RWPE1 (cell line): ENCODE results near the gene EPHB2.
A peak's percentile ranks its signal among the peaks of the same experiment; 100 is the strongest.

Experiments used
- CTCF ChIA-PET: fragments of 350-600 bp; sonication (Branson Sonifier 250); formaldehyde crosslinking; extraction: SDS; loops from one replicate; lab custom pipeline; 2021; lab: Yijun Ruan, JAX
- POLR2A ChIA-PET: fragments of 400-600 bp; formaldehyde crosslinking; extraction: SDS; loops from one replicate; lab custom pipeline; 2020; ENCODE audit warnings: antibody characterized with exemption; ENCODE audit not compliant: low non-redundant PET; lab: Yijun Ruan, JAX
- DNase-seq: peaks from one replicate; pipeline ENCODE4 v3.0.0; 2012; ENCODE audit warnings: low spot score
- H3K27ac ChIP-seq: fragments of 450-650 bp; 2 replicates; pipeline ENCODE4 v1.5.1; 2017
- TF ChIP-seq, protein P1 (sequence below): fragments of 450-650 bp; conservative IDR thresholded peaks from 2 replicates; pipeline ENCODE4 v1.5.1; 2017; ENCODE audit warnings: low read depth, mild to moderate bottlenecking

Gene EPHB2

DNA sequence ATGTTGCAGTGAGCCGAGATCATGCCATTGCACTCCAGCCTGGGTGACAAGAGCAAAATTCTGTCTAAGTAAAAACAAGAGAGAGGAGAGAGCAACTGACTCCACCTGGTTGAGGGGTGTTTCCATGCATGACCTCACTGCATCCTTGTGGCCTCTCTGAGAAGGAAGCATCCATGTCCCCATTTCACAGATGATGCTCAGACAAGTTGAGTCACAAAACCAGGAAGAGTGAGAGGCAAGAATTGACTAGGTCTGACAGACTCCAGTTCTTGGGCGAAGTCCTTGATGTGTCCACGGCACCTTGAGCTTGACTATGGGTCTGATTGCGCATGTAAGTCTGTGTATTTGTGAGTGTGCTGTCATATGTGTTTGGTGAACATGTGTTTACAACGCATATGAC, 156.2 kb downstream of the EPHB2 start:
- ChIA-PET CTCF (no interaction called here), POLR2A (no interaction called here)
- H3K27ac ChIP-seq: no peak overlapping the region
- TF ChIP-seq, protein P1, sequence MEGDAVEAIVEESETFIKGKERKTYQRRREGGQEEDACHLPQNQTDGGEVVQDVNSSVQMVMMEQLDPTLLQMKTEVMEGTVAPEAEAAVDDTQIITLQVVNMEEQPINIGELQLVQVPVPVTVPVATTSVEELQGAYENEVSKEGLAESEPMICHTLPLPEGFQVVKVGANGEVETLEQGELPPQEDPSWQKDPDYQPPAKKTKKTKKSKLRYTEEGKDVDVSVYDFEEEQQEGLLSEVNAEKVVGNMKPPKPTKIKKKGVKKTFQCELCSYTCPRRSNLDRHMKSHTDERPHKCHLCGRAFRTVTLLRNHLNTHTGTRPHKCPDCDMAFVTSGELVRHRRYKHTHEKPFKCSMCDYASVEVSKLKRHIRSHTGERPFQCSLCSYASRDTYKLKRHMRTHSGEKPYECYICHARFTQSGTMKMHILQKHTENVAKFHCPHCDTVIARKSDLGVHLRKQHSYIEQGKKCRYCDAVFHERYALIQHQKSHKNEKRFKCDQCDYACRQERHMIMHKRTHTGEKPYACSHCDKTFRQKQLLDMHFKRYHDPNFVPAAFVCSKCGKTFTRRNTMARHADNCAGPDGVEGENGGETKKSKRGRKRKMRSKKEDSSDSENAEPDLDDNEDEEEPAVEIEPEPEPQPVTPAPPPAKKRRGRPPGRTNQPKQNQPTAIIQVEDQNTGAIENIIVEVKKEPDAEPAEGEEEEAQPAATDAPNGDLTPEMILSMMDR: no peak
- no peak for DNase-seq

DNA sequence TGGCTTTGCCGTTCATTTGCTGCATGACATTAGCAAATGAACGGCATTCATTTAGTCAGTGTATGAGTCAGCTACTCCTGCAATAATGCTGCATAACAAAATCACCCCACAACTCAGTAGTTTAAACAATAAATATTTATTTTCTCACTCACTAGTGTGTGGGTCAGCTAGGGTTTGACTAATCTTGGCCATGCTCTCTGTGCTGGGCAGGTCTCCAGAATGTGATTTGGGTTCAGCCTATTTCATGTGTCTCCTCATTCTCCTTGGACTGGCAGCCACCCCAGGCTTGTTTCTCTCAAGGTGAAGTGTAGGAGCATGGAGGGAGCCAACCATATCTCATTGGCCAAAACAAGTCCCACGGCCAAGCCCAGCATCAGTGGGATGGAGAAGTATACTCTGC, 157.7 kb downstream of the EPHB2 start:
- DNase-seq: no peak
- TF ChIP-seq, protein P1: no peak
- POLR2A ChIA-PET: no interaction called here
- CTCF ChIA-PET: interaction anchor here (0.6 kb wide), 1 partner anchor 46 kb away, joined by 3 read pairs; no protein-coding TSS in a partner anchor
- no peak overlapping the region for H3K27ac ChIP-seq

DNA sequence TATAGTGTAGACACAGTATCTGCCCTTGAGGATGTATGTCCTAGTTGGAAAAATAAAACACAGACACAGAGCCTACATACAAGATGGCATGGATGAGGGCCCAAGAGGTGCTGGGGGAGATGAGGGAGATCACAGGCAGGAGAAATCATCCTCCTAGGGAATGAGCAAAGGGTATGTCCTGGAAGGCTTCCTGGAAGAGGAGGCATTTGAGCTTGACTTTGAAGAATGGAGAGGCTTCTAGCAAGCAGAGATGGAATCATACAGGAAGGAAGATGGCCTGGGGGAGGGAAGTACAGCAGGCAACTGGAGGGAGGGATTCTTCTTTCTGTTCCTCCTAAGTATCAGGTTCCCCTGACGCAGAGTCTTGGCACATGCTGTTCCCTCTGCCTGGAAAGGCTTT, 158.7 kb downstream of the EPHB2 start:
- H3K27ac ChIP-seq: peak overlapping the region; percentile 78
- CTCF ChIA-PET: no interaction called here
- no peak for DNase-seq
- TF ChIP-seq, protein P1: no peak
- POLR2A ChIA-PET: no interaction called here

DNA sequence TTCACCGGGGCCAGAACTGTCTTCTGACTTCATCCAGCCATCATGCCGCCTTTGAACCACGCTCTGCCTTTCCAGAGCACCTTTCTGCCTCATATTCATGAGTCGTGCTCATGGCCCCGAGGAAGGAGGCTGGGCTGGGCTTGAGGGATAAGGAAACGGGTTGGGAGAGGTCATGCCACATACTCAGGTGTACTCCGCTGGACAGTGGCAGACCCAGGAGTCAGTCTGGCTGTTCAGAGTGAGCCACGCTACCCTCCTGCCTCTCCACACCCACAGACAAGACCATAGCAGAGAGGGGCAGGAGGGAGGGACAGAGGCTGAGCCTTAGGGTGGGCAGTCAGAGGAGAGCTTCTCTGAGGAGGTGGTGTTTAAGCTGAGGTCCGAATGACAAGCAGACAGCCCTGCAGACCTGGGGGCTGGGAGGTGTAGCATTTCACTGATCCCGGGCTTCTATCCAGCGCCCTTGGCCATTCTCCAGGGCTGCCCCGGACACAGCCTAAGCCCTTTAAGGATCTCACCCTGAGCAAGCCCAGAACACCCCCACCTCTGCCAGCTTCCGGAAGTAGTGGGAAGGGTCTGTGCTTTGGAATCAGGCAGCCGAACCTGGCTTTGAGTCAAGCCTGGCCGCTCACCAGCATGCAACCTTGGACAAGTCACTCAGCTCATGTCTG, 159.7 kb downstream of the EPHB2 start:
- POLR2A ChIA-PET: no interaction called here
- TF ChIP-seq, protein P1: no peak
- CTCF ChIA-PET: interaction anchor here (0.6 to 1.2 kb wide), 2 partner anchors 8 to 11 kb away, joined by 3 to 4 read pairs; no protein-coding TSS in a partner anchor
- DNase-seq: no peak
- peak overlapping the region; percentile 78 for H3K27ac ChIP-seq

DNA sequence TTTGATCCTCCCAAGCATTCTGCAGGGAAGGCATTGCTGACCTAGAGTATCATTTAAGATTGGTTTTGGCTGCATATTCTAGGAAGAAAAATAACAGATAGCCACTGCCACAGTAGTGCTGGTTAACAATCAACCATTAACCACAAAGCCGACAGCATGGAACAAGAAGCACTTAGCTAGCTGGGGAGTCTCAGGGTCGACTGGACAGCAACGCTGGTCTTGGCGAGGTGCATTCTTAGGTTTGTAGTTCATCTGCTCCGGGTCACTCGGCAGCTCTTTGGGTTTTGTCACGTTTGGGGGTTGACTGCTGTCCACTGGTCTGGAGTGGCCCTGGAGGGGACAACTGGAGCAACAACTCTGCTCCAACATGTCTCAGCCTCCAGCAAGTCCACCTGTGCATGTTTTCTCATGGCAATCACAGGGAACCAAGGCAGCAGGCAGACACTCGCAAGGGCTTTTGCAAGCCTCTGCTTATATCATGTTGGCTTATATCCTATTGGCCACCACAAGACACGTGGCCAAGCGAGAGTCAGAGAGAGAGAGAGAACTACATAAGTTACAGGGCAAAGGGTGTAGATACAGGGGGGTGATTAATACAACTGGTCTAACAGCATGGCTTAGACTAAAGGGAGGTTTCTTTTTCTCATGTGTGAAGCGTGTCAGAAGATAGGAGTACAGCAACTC, 162.5 kb downstream of the EPHB2 start:
- POLR2A ChIA-PET: no interaction called here
- H3K27ac ChIP-seq: no peak overlapping the region
- CTCF ChIA-PET: interaction anchor here (0.7 kb wide), 1 partner anchor 452 kb away, joined by 3 read pairs; no protein-coding TSS in a partner anchor
- TF ChIP-seq, protein P1: no peak
- no peak for DNase-seq

DNA sequence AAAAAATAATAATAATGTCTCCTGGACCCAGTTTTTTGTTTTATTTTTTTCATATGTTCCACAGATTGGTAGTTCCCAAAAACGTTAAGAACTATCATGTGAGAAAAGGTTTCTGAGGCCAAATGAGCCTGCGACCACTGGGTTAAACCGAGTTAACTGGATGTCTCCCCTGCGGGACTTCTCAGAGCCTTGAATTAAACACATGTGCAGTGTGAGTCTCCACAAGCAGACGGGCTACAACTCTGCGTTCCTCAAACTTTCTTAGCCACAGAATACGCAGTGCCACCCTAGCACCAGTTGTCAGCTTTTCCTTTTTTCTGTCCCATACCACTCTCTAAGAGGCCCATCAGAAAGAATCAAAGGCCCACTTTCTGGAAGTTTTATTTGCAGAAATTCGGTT, 164.1 kb downstream of the EPHB2 start:
- POLR2A ChIA-PET: no interaction called here
- no peak for DNase-seq
- H3K27ac ChIP-seq: no peak overlapping the region
- TF ChIP-seq, protein P1: no peak
- CTCF ChIA-PET: interaction anchor here (0.6 kb wide), 1 partner anchor 158 kb away, joined by 4 read pairs; no protein-coding TSS in a partner anchor
